Measurements from ENCODE around the gene PPP1R12C. TPM values are rescaled to one million over a fixed set of nuclear protein-coding genes. Genes with fewer than 3 reads are reported as not detected.
A peak's percentile ranks its signal among the peaks of the same experiment; 100 is the strongest.

The PPP1R12C gene
- total RNA-seq, 1 donor from 2014 or later: 110 TPM

GRCh38 chr19:55077106-55077505 is 40.3 kb downstream of the PPP1R12C start:
- Mint-ChIP-seq H3K4me1 (ENCODE audit: low read depth) (peaks cover 8% of the 10 kb centered on the region), H3K36me3 (ENCODE audit: insufficient read depth) (no peaks in the 10 kb centered on the region), H3K27me3 (peaks cover 64% of the 10 kb centered on the region), H3K9me3 (ENCODE audit: low read depth) (no peaks in the 10 kb centered on the region), H3K4me3 (ENCODE audit: low read depth) (no peak overlapping the region), H3K27ac (peak overlapping the region; percentile 80)
- no peak for TF ChIP-seq CTCF (IDR thresholded peaks at IDR 0.05; ENCODE audit: unreplicated experiment)
- DNase-seq (ENCODE audit: low spot score, unreplicated experiment): no peak

GRCh38 chr19:55076321-55076720 is 41.1 kb downstream of the PPP1R12C start:
- H3K4me1 Mint-ChIP-seq (ENCODE audit: low read depth): peaks cover 8% of the 10 kb centered on the region
- H3K27ac Mint-ChIP-seq: no peak overlapping the region
- no peaks in the 10 kb centered on the region for H3K36me3 Mint-ChIP-seq (ENCODE audit: insufficient read depth)
- H3K27me3 Mint-ChIP-seq: peaks cover 66% of the 10 kb centered on the region
- no peak for DNase-seq (ENCODE audit: low spot score, unreplicated experiment)
- no peak for TF ChIP-seq CTCF (IDR thresholded peaks at IDR 0.05; ENCODE audit: unreplicated experiment)
- no peak overlapping the region for H3K4me3 Mint-ChIP-seq (ENCODE audit: low read depth)
- H3K9me3 Mint-ChIP-seq (ENCODE audit: low read depth): no peaks in the 10 kb centered on the region

GRCh38 chr19:55075371-55075998 is 42.0 kb downstream of the PPP1R12C start, which contains the start of gene EPS8L1:
Gene EPS8L1, plus strand, starts transcription at chr19:55075869. Its CDS starts 576 bp downstream, at chr19:55076445.
- Mint-ChIP-seq H3K4me1 (ENCODE audit: low read depth) (peaks cover 7% of the 10 kb centered on the region), H3K27ac (peak within 1 kb of the TSS; percentile 29), H3K36me3 (ENCODE audit: insufficient read depth) (no peaks in the 10 kb centered on the region), H3K27me3 (peaks cover 61% of the 10 kb centered on the region), H3K4me3 (ENCODE audit: low read depth) (peak within 1 kb of the TSS; percentile 59), H3K9me3 (ENCODE audit: low read depth) (no peaks in the 10 kb centered on the region)
- peak; percentile 64 for DNase-seq (ENCODE audit: low spot score, unreplicated experiment)
- no peak for TF ChIP-seq CTCF (IDR thresholded peaks at IDR 0.05; ENCODE audit: unreplicated experiment)

GRCh38 chr19:55071913-55072312 is 45.5 kb downstream of the PPP1R12C start:
- H3K4me3 Mint-ChIP-seq (ENCODE audit: low read depth): no peak overlapping the region
- H3K27ac Mint-ChIP-seq: no peak overlapping the region
- peaks cover 12% of the 10 kb centered on the region for H3K4me1 Mint-ChIP-seq (ENCODE audit: low read depth)
- H3K9me3 Mint-ChIP-seq (ENCODE audit: low read depth): no peaks in the 10 kb centered on the region
- TF ChIP-seq CTCF (IDR thresholded peaks at IDR 0.05; ENCODE audit: unreplicated experiment): no peak
- H3K36me3 Mint-ChIP-seq (ENCODE audit: insufficient read depth): no peaks in the 10 kb centered on the region
- no peak for DNase-seq (ENCODE audit: low spot score, unreplicated experiment)
- peaks cover 63% of the 10 kb centered on the region for H3K27me3 Mint-ChIP-seq

- peaks cover 66% of the 10 kb centered on the region for H3K27me3 Mint-ChIP-seq
- no peak overlapping the region for H3K4me3 Mint-ChIP-seq (ENCODE audit: low read depth)
- no peak for DNase-seq (ENCODE audit: low spot score, unreplicated experiment)
- H3K9me3 Mint-ChIP-seq (ENCODE audit: low read depth): no peaks in the 10 kb centered on the region
- H3K27ac Mint-ChIP-seq: no peak overlapping the region
- TF ChIP-seq CTCF (IDR thresholded peaks at IDR 0.05; ENCODE audit: unreplicated experiment): no peak
- H3K4me1 Mint-ChIP-seq (ENCODE audit: low read depth): peaks cover 12% of the 10 kb centered on the region
- H3K36me3 Mint-ChIP-seq (ENCODE audit: insufficient read depth): no peaks in the 10 kb centered on the region
Observed at GRCh38 chr19:55071129-55071502, 46.3 kb downstream of the PPP1R12C start.

All from progenitor cell of endocrine pancreas (in vitro differentiated cells).